Left cardiac atrium (tissue), 4 donors: ENCODE data around the gene SHFL. TPM values are rescaled to one million over a fixed set of nuclear protein-coding genes. Genes with fewer than 3 reads are reported as not detected.

ENCODE experiments used
- ATAC-seq, 2 donors: fragments of 200-7000 bp; cut with Tn5 transposase; one replicate each; pipeline ENCODE4 v1.9.1; 2020; ENCODE audit warnings: mild to moderate bottlenecking in 2 of 2, moderate library complexity in 2 of 2
- DNase-seq: peaks from one replicate; pipeline ENCODE4 v3.0.0-alpha.2; 2020
- intact Hi-C, 2 donors: fragments of 100-400 bp; cut with DNase I; formaldehyde crosslinking; loops; one replicate each; pipeline versions ENCODE4 v1.14.1 to v1.15.1; 2022 to 2023
- total RNA-seq, 2 donors: library from RNA; stranded (reverse); fragmentation: NEBNext Ultra II Directional; extraction: Animal tissue kit (Norgen Biotek cat#: 25700); gene quantifications; one replicate each; pipeline ENCODE4 v1.2.1, GENCODE V29; 2021
- donor health status: DM: no; HTN: yes; CAD: no.
- donor health status: DM: no; HTN: yes; CAD: no; lungs with severe emphysema.
- donor health status: DM: yes; HTN: yes; CAD: no.
- donor health status: Dilated cardiomyopathy.

Gene SHFL
- total RNA-seq, 2 donors from 2014 or later = 11.4 to 18.7 TPM

DNA sequence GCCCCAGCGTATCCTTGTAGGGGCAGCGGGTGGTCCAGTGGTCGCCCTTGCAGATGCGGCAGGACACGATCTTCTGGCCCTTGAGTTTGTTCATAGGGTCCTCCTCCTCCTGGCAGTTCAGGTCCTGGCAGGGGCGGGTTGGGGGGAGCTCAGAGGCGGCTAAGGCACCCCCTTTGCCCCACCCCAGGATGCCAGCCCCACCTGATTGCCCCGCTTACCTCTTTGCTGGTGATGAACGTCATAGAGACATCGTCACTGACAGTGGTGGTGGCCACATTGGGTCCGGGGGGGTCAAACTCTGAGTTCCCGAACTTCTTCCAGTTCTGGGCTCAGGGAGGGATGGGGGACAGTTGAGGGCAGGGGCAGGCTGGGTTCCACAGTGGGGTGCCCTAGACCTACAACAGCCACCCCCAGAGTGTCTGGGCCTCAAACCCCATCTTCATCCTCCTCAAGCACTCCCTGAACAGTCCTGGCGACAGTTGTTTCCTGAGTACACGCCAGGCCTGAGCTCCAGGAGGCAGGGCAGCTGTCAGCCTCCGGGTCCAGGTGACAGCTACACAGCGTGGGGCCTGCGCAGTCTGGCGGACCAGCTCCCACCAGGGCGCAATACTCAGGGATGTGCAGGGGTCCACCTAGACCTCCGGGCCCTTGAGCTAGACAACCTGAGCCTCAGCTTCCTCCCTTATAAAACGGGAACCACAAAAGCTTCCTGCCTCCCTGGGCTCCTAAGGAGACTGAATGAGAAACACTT is 30.9 kb downstream of the SHFL start:
- intact Hi-C loops = no loop called here
- ATAC-seq (no peak), DNase-seq (no peak)

DNA sequence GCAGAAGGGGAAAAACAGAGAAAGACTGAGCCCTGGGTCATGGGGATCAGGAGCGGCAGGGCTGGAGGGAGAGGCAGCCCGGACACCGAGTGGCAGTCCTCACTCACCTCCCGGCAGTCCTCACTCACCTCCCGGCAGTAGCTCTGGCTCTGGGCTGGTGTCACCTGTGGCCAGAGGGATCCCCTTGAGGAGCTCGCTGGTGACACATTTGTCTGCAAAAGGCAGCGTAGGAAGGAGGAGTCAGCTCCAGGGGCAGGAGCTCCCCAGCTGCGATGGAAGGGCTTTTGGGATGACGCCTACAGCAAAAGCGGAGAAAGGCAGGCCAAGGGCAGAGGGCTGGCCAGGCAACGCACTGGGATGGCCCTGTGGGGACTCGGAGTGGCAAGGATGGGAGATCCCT is 32.8 kb downstream of the SHFL start:
- DNase-seq = no peak
- intact Hi-C loops = no loop called here
- no peak for ATAC-seq

DNA sequence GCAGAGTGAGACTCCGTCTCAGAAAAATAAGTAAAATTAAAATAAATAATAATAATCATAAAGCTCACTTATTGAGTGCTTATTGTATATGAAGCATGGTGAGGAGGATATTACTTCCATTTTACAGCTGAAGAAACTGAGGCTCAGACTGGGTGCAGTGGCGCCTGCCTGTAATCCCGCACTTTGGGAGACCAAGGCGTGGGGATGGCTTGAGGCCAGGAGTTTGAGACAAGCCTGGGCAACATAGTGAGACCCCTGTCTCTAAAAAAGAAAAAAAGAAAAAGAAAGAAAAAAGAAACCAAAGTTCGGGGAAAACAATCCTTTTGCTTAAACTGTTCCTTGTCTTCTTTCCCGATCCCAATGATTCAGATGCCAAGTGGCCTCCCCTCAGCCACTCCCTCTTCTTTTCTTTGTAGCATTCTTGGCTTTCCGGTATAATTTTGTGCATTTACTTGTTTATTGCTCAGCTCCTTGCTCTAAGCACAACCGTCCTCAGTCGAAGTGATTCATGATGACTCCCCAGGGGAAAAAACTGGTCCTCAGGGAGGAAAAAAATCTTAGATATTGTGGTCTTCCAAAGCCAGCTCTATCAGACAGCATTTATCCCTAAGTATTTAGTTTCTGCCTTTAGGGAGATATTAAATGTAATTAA is 34.5 kb downstream of the SHFL start:
- no peak for DNase-seq
- no peak for ATAC-seq
- intact Hi-C loops = no loop called here

DNA sequence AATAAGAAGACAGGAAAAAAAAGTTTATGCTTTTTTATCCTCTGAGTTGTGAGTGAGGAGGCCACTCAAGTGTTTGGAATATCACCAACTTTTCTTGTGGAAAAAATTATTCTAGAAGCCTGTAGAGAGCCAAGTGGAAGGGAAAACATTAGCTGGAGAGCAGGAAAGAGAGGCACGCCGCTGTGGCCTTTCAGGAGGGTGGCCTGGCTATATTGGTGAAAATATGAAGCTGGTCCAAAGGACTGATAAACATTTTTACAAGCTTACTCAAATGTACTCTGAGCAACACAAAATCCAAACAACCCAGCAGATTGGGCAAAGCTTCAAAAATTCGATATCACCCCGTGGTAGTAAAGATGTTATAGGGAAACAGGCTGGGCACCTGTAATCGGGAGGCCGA is 35.9 kb downstream of the SHFL start:
- intact Hi-C loops = no loop called here
- no peak for ATAC-seq

DNA sequence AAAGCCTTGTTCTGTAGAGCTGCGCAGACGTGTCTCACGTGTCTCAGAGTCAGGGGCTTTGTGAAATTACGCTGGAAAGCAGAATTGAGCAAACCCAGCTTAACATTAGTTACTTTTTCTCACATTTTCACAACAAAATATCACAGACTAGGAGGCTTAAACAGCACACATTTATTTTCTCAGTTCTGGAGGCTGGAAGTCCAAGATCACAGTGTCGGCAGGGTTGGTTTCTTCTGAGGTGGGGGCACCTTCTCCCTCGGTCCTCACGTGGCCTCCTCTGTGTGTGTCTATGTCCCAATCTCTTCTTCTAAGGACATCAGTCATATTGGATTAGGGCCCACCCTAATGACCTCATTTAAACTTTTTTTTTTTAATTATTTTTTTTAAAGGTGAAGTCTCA is 38.3 kb downstream of the SHFL start:
- intact Hi-C loops = no loop called here
- no peak for DNase-seq
- ATAC-seq = no peak

More for the DNA sequence above, 35.9 kb downstream of the SHFL start:
- no peak for DNase-seq

DNA sequence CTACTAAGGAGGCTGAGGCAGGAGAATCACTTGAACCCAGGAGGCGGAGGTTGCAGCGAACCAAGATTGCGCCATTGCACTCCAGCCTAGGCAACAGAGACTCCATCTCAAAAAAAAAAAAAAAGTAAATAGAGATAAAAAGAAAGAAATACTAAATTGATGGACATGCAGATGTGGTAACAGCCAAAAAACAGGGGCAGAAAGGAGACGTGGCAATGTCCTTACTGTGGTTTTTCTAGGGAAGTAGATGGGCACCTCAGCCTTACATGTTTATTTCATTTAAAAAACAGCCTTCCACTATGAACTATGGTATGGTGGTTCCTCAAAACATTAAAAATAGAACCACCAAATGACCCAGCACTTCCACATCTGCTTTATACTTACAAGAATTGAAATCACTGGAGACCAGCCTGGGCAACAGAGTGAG is 40.1 kb downstream of the SHFL start:
- intact Hi-C loops = no loop called here
- no peak for DNase-seq
- ATAC-seq = peak; percentile 38 to 47

DNA sequence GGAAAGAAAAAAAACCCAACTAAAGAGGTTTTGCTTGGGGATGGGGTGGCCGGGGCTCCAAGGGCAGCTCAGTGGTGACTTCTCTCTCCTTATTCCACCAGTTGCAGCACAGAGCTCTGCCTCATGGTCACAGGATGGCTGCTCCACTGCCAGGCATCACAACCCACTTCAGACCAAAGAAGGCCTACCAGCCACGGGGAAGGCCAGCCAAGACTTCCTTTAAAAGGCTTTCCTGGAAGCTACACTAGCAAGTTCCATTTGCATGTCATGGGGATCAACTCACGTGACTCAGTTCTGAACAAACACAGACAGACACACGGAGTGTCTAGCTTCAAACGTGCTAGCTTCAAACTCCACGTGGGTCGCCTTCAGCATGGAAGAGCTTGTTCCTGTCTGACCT is 46.8 kb downstream of the SHFL start:
- intact Hi-C loops = no loop called here
- ATAC-seq = no peak
- no peak for DNase-seq

DNA sequence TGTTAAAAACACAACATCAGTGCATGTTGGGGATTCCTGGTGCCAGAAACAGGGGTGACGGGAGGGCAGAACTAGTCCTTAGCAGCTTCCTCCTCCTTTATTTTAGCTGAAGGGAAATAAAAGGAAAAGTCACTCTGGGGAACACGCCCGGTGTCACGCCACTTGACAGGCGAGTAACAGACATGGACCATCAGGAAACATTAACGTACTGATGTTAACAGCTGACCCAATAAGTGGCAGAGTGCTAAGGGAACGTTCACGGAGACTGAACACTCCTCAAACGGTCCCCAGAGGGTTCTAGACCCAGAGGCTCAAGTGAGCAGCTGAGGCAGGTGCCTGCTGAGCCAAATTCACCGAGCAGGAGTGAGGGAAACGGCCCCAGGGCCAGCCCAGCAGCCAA is 47.5 kb downstream of the SHFL start:
- intact Hi-C loops = no loop called here
- no peak for ATAC-seq
- DNase-seq = no peak

DNA sequence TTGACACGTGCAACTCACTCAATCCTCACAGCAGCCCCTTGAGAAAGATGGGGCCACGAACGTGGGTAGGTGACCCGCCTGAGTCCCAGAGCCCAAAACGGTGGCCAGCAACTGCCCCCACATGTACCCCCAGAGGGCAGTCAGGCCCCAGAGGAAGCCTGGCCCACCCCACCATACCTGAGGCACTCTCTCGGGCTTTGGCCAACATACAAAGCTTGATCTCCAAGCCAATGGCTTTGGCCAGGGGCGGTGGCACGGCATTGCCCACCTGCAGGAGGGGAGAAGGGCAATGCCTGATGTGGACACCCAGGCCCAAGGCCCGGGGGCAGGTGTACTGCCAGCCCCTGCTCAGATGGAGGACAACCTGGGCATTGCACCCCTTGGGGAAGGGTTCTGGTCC is 47.9 kb downstream of the SHFL start:
- DNase-seq (no peak), ATAC-seq (no peak)
- intact Hi-C loops = no loop called here

DNA sequence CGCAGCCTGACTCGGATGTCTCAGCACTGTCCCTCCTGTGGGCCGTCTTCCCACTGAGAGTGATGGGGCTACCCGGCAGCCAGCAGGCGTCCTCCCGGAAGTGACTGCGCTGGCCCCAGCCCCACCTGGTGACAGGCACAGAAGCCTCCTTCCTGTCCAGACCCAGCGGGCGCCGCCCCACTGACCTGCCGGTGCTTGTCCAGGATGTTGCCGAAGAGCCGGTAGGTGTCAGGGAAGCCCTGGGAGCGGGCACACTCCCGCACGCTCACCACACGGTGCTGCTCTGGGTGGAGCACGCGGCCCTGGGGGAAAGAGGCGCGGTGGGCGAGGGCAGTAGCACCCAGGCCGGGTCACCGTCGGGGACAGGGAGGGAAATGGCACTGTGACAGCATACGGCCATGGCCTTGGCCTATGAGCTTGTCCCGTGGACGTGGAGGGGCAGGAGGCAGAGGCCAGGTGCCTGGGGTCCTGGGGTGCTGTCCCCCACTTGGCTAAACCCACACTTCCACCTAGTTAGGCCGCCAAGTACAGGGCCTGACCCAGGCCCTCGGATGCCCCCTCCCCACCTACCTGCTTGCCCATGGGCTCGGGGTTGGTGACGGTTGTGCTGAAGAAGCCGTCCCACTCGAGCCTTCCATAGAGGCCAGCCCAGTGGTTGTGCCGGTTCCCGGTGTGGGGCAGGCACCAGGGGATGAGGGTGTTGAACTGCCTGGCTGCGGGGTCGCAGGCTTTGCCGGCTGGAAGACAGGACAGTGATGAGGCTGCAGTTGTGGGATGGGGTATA is 49.6 kb downstream of the SHFL start:
- DNase-seq (no peak), ATAC-seq (no peak)
- intact Hi-C loops = no loop called here

DNA sequence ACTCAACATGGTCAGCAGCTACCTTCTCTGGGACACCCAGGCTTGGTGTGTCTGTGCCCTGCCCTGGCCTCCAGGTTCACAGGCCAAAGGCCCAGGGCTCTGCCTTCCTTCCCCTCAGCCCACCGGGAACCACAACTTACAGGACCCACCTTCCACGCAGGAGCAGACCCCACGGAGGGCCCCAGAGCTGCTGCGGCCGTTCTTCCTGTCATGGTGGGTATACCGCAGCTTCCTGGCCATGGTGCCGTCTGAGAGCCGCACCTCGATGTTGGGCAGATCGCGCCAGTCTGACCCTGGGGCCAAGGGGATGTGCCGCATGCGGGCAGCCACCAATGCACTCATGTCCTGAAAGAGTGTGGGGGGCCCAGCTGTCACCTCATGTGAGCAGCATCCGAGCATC is 50.8 kb downstream of the SHFL start:
- intact Hi-C loops = no loop called here
- ATAC-seq = no peak
- no peak for DNase-seq

DNA sequence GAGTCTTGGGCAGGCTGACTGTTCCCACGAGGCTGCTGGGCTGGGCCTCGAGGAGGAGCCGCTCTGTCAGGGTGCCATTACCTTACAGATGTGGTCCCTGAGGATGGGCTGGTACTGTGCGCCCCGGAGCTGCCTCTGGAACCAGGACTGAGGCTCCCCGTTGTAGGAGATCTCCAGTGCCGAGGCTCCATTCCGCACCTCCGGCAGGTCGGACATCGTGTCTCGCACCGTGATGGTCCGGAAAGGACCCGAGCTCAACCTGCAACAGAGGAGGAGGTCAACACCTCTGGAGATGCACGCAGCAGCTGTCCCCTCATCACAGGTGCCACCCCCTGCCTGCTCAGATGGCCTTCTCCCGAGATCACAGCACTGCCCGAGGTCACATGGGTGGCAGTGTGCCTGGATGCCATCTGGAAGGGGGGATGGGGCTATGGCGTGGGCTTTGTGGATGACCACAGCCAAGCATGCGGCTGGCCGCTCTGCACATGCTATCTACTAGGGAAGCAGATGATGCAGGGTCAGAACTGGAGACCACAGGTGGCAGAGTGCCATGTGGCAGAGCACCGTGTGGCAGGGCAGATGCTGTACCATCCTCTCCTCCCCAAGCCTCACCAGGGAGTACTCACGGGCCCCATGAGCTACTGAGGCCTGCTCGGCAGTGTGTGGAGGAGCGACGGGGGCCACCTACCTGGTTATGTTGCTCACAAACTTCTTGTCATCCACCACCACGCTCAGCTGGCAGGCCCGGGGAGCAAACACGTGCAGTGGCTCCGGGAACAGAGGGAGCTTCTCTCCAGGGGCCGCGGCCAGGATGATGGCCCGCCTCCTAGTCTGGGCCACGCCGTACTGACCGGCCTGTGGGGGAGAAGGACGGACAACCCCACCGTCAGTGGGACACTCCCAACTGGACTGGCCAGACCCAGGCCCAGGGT is 51.9 kb downstream of the SHFL start:
- intact Hi-C loops = no loop called here
- no peak for ATAC-seq
- no peak for DNase-seq

DNA sequence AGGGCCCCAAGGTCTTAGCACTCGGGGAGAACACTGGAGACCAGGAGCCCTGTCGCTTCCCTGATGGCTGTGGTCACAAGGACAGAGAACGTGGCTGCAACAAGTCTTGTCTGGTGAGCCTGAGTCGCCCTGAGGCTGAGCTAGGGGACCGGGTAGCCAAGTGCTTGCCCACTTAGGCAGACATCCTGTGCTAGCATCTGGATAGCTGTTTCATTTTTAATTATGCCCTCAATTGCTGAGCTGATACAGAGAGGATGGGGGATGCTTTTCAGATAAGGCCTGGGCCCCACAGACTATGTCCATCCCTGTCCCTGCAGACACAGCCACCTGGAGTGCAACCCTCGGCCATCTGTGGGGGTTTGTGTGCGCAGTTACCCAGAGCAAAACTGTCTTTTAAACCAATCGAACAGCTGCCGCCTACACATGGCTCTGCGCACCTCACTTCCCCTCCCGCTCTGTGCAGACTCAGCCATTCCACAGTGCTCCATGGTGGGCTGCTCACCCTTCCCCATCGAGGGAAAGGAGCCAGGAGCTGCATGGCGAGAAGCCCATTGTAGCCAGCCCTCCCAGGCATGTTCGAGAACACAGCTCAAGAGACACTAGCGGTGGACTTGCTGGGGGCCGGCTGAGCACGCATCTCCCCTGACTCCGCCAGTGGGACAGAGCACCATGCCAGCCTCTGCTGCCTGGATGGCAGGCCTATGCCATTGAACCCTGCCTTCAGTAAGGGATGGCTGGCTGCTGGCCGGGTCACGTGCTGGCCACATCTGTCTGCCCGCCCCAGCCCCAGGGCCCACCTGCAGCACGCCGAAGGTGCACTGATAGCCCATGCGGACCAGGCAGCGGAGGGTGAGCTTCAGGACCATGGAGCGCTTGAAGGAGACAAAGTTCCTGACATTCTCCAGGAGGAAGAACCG is 53.0 kb downstream of the SHFL start:
- intact Hi-C loops = no loop called here
- DNase-seq (no peak), ATAC-seq (no peak)

DNA sequence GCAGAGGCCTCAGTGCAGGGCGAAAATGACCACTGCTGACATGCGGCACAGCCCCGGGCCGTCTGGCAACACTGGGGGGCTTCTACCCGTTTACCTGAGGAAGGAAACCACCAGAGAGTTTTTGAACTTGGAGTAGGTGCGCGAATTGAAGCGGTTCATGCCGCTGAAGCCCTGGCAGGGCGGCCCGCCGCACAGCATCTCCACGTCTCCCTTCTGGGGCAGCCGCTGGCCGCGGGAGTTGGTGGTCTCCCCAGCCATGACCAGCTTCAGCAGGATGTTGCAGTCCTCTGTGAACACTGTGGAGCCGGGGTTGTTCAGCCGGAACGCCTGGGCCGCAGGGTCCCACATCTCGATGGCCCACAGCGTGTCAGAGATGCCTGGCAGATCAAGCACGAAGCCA is 53.8 kb downstream of the SHFL start:
- DNase-seq (no peak), ATAC-seq (no peak)
- intact Hi-C loops = no loop called here

DNA sequence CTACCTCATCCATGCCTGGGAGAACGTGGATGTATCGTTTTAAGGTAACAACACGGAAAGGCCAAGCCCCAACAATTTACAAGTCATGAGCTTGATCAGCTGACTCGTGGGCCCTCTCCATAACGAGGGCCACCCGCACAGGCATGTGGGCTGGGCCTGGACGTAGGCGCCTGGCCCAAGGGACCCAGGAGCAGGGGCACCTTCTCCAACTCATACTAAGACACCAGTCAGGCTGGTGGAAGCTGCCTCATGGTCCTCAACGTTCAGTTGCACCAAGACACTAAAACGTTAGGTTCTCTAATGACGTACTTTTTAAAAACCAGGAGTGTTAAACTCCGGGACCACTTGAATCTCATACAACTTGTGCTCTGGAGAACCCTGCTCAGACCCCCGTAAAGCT is 55.4 kb downstream of the SHFL start:
- DNase-seq (no peak), ATAC-seq (no peak)
- intact Hi-C loops = no loop called here

DNA sequence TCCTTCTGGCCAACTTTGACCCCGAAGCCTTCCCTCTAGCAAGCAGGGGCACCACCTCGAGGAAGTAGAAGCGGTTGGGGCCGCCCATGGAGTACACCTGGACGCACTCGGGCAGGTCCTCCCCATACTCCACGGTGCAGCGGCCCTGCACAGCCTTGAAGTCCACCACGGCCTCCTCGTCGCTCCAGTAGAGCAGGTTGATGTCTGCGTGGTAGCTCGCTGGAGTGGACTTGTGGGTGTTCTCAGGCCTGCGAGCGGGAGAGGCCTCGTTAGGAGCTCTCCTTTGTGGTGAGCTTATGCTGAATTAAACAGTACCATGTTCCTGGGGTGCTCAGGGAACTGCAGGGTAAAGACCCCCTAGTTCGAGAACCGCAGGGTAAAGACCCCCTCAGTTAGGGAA is 55.9 kb downstream of the SHFL start:
- no peak for ATAC-seq
- intact Hi-C loops = no loop called here
- DNase-seq = no peak
